GM10266 (cell line): ENCODE data around the gene MKLN1.

Experiments used
- DNase-seq: peaks from one replicate; pipeline ENCODE4 v3.0.0; 2012; ENCODE audit errors: extremely low spot score
- TF ChIP-seq, protein P1 (sequence below): IDR thresholded peaks from 2 replicates; pipeline ENCODE4 v1.5.1; 2012; ENCODE audit warnings: mild to moderate bottlenecking, low read depth; ENCODE audit not compliant: control insufficient read depth, insufficient read depth; ENCODE audit errors: missing control alignments

The MKLN1 gene

DNA sequence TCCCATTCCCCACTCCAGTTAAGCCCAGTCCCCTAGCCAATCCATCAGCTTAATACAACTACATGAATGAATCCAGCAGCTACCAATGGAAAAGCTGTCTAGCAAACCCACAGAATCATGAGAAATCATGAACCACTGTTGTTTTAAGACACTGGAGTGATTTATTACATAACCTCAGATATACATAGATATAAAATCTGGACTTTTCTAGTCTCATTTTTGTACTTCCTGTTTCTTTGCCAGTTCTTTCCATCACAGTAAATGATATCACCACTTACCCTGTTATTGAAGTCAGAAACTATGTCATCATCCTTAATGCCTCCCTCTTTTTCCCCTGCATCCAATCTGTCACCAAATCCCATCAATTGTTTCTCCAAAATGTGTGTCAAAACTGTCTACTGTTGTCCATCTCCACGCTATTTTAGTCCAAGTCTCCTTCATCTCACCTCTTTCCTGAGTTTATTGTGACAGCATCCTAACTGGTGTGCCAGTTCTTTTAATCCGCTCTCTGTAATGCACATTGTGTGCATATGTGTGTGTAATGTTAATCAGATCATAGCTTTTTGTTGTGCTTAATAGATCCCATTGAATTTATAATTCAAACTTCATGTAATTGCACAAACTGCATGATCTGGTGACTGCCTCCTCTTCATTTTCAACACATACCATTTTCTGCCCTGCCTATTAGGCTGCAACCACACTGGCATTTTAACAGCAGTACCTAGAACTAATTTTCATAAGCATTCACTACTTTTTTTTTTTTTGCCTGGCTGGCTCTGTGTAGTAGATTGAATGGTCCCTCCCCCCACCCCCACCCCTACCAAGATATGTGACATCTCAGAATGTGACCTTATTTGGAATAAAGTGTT, 56.0 kb downstream of the MKLN1 start:
- TF ChIP-seq, protein P1, sequence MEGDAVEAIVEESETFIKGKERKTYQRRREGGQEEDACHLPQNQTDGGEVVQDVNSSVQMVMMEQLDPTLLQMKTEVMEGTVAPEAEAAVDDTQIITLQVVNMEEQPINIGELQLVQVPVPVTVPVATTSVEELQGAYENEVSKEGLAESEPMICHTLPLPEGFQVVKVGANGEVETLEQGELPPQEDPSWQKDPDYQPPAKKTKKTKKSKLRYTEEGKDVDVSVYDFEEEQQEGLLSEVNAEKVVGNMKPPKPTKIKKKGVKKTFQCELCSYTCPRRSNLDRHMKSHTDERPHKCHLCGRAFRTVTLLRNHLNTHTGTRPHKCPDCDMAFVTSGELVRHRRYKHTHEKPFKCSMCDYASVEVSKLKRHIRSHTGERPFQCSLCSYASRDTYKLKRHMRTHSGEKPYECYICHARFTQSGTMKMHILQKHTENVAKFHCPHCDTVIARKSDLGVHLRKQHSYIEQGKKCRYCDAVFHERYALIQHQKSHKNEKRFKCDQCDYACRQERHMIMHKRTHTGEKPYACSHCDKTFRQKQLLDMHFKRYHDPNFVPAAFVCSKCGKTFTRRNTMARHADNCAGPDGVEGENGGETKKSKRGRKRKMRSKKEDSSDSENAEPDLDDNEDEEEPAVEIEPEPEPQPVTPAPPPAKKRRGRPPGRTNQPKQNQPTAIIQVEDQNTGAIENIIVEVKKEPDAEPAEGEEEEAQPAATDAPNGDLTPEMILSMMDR: no peak
- no peak for DNase-seq

GRCh38 chr7:131384286-131384635, 56.6 kb downstream of the MKLN1 start:
- no peak for DNase-seq
- TF ChIP-seq, protein P1: no peak

DNA sequence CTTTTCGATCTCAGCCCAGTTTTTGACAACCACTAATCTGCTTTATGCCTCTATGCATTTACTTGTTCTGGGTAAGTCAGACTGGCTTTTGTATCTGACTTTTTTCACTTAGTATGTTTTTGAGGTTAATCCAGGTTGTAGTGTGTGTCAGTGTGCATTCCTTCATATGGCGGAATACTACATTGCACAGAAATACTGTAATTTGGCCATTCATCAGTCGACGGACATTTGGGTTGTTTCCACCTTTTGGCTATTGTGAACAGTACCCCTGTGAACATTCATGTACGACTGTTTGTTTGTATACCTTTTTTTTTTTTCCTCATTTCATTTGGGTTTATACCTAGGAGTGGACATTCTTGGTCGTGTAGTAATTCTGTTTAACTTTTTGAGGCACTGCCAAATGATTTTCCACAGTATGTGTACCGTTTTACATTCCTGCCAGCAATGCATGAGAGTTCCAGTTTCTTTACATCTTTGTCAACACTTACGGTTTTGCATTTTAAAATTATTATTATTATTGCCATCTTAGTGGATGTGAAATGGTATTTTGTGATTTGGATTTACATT, 57.4 kb downstream of the MKLN1 start:
- TF ChIP-seq, protein P1: no peak
- DNase-seq: no peak

DNA sequence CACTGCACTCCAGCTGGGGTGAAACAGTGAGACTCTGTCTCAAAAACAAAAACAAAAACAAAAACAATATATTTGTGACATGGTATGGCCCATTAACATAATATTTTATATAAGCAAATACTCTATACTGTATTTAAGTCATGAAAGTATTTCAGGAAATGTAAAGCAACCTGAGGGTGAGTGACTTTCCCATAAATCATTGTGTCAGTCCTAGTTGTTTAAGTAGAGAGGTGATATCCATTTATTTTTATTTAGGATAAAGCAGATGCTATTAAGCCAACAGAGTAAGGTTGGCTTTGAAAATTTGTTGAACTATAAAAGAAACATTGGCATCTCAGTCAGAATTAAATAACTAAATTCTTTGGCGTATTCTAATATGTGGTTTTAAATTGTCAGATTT, 60.5 kb downstream of the MKLN1 start:
- TF ChIP-seq, protein P1: no peak
- no peak for DNase-seq

DNA sequence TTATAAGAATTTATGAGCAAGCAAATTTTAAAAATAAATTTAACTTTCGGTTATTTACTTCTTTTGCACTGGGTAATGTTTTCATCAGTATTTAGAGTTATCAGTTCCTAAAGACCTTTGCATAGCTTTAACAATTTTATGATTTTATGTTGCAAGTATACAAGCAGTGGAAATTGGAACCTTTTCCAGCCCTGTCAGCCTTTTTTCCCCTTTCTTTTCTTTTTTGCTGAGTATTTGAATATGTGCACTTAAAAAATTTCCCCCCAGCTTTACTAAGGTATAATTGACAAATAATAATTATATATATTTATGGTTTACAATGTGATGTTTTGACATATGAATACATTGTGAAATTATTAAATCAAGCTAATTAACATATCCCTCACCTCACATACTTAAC, 62.6 kb downstream of the MKLN1 start:
- TF ChIP-seq, protein P1: no peak
- DNase-seq: no peak

DNA sequence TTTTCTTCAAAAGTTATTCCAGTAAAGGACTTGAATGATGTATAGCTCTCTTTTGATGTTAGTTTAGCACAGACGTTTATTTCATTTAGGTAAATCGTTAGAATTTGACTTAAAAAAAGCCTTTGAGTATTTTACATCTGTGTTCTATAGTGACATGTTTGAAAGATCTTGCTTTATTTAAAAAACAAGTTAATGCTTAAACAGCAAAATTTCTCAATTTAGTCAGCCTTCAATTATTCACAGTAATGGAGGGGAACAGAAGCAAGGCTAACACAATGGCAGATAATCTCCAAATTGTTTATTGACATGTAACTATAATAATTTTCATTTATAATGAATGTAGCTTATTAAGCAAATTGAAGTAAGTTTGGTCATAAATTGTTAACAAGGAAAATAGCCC, 63.5 kb downstream of the MKLN1 start:
- TF ChIP-seq, protein P1: no peak
- no peak for DNase-seq

DNA sequence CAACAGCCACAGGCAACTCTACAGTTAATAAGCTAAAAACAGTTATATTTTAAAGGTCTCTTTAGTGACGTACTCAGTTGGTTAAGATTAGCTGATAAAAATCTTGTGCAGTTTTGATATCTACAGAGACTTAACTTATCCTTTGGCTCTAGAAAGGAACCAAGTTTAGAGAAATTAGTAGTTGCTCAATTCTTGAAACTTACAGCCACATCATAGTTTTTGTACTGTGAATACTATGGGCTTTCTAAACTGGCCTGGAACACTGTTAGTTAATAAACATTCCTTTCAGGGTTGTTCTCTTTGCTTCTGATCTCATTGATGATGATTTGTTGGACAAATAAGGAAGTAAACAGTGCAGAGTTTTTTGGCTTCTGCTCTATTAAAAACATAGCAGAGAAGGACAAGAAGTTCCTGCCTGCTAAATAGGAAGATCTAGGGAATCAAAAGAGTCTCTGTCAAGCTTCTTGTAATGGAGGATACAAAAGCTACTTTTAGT, 73.1 kb downstream of the MKLN1 start:
- no peak for DNase-seq
- TF ChIP-seq, protein P1: no peak
